Spinal cord (tissue), 10 donors: ENCODE data around the gene NSDHL. TPM values are rescaled to one million over a fixed set of nuclear protein-coding genes. Genes with fewer than 3 reads are reported as not detected.
"Not testable (repeated sequence)": the region's sequence is repeated elsewhere in the genome, so short reads cannot be mapped to it uniquely, and the experiment has no call there.

Experiments
- DNase-seq, 6 donors: peaks; one replicate each; pipeline versions ENCODE4 v3.0.0 to v3.0.0-alpha.2; 2013 to 2015; ENCODE audit warnings: low spot score in 6 of 6, low read depth in 4 of 6
- H3K27ac ChIP-seq: one replicate; pipeline ENCODE4 v1.5.1; 2013; ENCODE audit warnings: low read depth, low read length, control low read depth
- H3K27me3 ChIP-seq: one replicate; pipeline ENCODE4 v1.6.1; 2013; ENCODE audit warnings: low read length; ENCODE audit not compliant: control insufficient read depth, insufficient read depth
- H3K36me3 ChIP-seq: one replicate; pipeline ENCODE4 v1.6.1; 2013; ENCODE audit warnings: low read length; ENCODE audit not compliant: control insufficient read depth, insufficient read depth
- H3K4me1 ChIP-seq: one replicate; pipeline ENCODE4 v1.6.1; 2013; ENCODE audit warnings: low read length; ENCODE audit not compliant: control insufficient read depth, insufficient read depth
- H3K4me3 ChIP-seq: one replicate; pipeline ENCODE4 v1.5.1; 2013; ENCODE audit warnings: low read depth, low read length, control low read depth
- H3K9me3 ChIP-seq: one replicate; pipeline ENCODE4 v1.6.1; 2013; ENCODE audit warnings: low read length; ENCODE audit not compliant: control insufficient read depth, insufficient read depth
- WGBS: methylation state at CpG from one replicate; pipeline ENCODE4 v1.1.5; 2013; ENCODE audit warnings: missing lambda C conversion rate; ENCODE audit not compliant: insufficient coverage; 5-methylcytosine and 5-hydroxymethylcytosine counted together
- polyA plus RNA-seq, 2 donors: library from polyadenylated mRNA; unstranded; fragments of 120-200 nt; gene quantifications; one replicate each; pipeline ENCODE4 v1.2.1, GENCODE V29; 2013; ENCODE audit not compliant: insufficient read length in 2 of 2
- total RNA-seq, 2 donors: library from RNA; depleted of rRNA in 1 of 2; stranded (reverse); fragments of 120-200 nt in 1 of 2; fragments of >200 nt in 1 of 2; gene quantifications; one replicate each; pipeline versions ENCODE4 v1.2.3 to v1.2.4, GENCODE V29; 2013 to 2014
- donor health status: healthy.

The NSDHL gene
- total and polyA plus RNA-seq, 4 donors, result 18.0 to 49.5 (median 28.8) TPM

- WGBS, result 39% methylated on average over 16 of the region's 17 CpGs
- Histone ChIP-seq H3K27ac (no peak overlapping the region), H3K36me3 (no peaks in the 10 kb centered on the region), H3K4me3 (no peak overlapping the region), H3K4me1 (peaks cover 29% of the 10 kb centered on the region), H3K9me3 (no peaks in the 10 kb centered on the region), H3K27me3 (no peaks in the 10 kb centered on the region)
- DNase-seq, result peak in 4 of 6 donors; percentile 23 to 78 (median 36)
Observed at GRCh38 chrX:152907084-152907651, 76.3 kb downstream of the NSDHL start.

- 82% methylated on average over 14 of the region's 14 CpGs for WGBS
- no peak for DNase-seq
- H3K4me1 ChIP-seq, result peaks cover 23% of the 10 kb centered on the region
- no peak overlapping the region for H3K27ac ChIP-seq
- H3K27me3 ChIP-seq, result no peaks in the 10 kb centered on the region
- no peak overlapping the region for H3K4me3 ChIP-seq
- no peaks in the 10 kb centered on the region for H3K36me3 ChIP-seq
- H3K9me3 ChIP-seq, result no peaks in the 10 kb centered on the region
Observed at GRCh38 chrX:152908486-152908885, 77.6 kb downstream of the NSDHL start.

GRCh38 chrX:152910018-152910417, 79.2 kb downstream of the NSDHL start:
- WGBS, result 69% methylated on average over 3 of the region's 7 CpGs
- H3K9me3 ChIP-seq, H3K27me3 ChIP-seq, H3K4me3 ChIP-seq, DNase-seq, H3K36me3 ChIP-seq, H3K27ac ChIP-seq: not testable (repeated sequence)
- H3K4me1 ChIP-seq, result peaks cover 12% of the 10 kb centered on the region

- Histone ChIP-seq H3K36me3 (no peaks in the 10 kb centered on the region), H3K27me3 (no peaks in the 10 kb centered on the region), H3K4me1 (peaks cover 11% of the 10 kb centered on the region), H3K27ac (no peak overlapping the region), H3K4me3 (no peak overlapping the region), H3K9me3 (no peaks in the 10 kb centered on the region)
- DNase-seq, result no peak
- WGBS, result 53% methylated on average over 4 of the region's 4 CpGs
Observed at GRCh38 chrX:152912106-152912505, 81.2 kb downstream of the NSDHL start.

- Histone ChIP-seq H3K4me3 (no peak overlapping the region), H3K36me3 (no peaks in the 10 kb centered on the region), H3K27ac (no peak overlapping the region), H3K9me3 (no peaks in the 10 kb centered on the region), H3K4me1 (peaks cover 8% of the 10 kb centered on the region), H3K27me3 (no peaks in the 10 kb centered on the region)
- 77% methylated on average over 6 of the region's 7 CpGs for WGBS
- no peak for DNase-seq
Observed at GRCh38 chrX:152912641-152913040, 81.8 kb downstream of the NSDHL start.

GRCh38 chrX:152913346-152913745, 82.5 kb downstream of the NSDHL start:
- Histone ChIP-seq H3K36me3 (peaks cover 3% of the 10 kb centered on the region), H3K4me3 (no peak overlapping the region), H3K27me3 (no peaks in the 10 kb centered on the region), H3K27ac (no peak overlapping the region), H3K4me1 (peaks cover 14% of the 10 kb centered on the region), H3K9me3 (no peaks in the 10 kb centered on the region)
- 90% methylated on average over 7 of the region's 10 CpGs for WGBS
- DNase-seq, result no peak

GRCh38 chrX:152913910-152914309, 83.0 kb downstream of the NSDHL start:
- H3K4me1 ChIP-seq, result peaks cover 14% of the 10 kb centered on the region
- no peaks in the 10 kb centered on the region for H3K27me3 ChIP-seq
- peak in 1 of 6 donors; percentile 3 for DNase-seq
- no peak overlapping the region for H3K27ac ChIP-seq
- no peak overlapping the region for H3K4me3 ChIP-seq
- no peaks in the 10 kb centered on the region for H3K9me3 ChIP-seq
- H3K36me3 ChIP-seq, result peaks cover 4% of the 10 kb centered on the region
- 60% methylated on average over 6 of the region's 6 CpGs for WGBS

GRCh38 chrX:152915541-152916241, 84.8 kb downstream of the NSDHL start:
- WGBS, result 24% methylated on average over 8 of the region's 13 CpGs
- DNase-seq, result peak in 3 of 6 donors; percentile 2 to 64 (median 58)
- H3K27me3 ChIP-seq, result no peaks in the 10 kb centered on the region

GRCh38 chrX:152917656-152918579, 87.1 kb downstream of the NSDHL start:
- no peaks in the 10 kb centered on the region for H3K27me3 ChIP-seq
- 71% methylated on average over 21 of the region's 21 CpGs for WGBS
- H3K27ac ChIP-seq, result no peak overlapping the region
- H3K9me3 ChIP-seq, result no peaks in the 10 kb centered on the region
- H3K36me3 ChIP-seq, result peaks cover 4% of the 10 kb centered on the region
- peaks cover 14% of the 10 kb centered on the region for H3K4me1 ChIP-seq
- no peak overlapping the region for H3K4me3 ChIP-seq
- no peak for DNase-seq

More at GRCh38 chrX:152915541-152916241, 84.8 kb downstream of the NSDHL start:
- no peaks in the 10 kb centered on the region for H3K9me3 ChIP-seq
- no peak overlapping the region for H3K4me3 ChIP-seq
- no peak overlapping the region for H3K27ac ChIP-seq
- H3K36me3 ChIP-seq, result peaks cover 4% of the 10 kb centered on the region
- peaks cover 14% of the 10 kb centered on the region for H3K4me1 ChIP-seq
